ENCODE measurements around the gene MAP4K2. TPM values are rescaled to one million over a fixed set of nuclear protein-coding genes. Genes with fewer than 3 reads are reported as not detected.

The MAP4K2 gene
- total RNA-seq, 1 donor from 2014 or later, result 202 TPM

DNA sequence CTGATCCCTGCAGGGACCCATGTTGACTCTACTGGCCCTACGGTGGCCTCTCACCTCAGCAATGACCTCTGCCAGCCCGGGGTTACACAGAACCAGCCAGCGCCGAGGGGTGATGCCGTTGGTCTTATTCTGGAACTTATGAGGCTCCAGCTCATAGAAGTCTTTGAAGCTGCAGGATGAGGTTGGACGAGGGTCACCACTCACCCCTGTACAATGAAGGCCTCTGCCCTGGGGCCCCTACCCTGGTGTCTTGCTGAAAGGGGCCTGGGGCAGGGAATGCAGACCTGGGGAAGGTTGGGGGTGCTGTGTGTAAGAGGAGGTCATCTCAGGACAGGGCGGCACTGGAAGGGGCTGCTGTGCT, 50.0 kb downstream of the MAP4K2 start:
- peaks cover 6% of the 10 kb centered on the region for H3K27me3 Mint-ChIP-seq (ENCODE audit: unreplicated experiment)
- DNase-seq (ENCODE audit: low spot score), result no peak
- no peak overlapping the region for H3K4me3 Mint-ChIP-seq (ENCODE audit: unreplicated experiment)

DNA sequence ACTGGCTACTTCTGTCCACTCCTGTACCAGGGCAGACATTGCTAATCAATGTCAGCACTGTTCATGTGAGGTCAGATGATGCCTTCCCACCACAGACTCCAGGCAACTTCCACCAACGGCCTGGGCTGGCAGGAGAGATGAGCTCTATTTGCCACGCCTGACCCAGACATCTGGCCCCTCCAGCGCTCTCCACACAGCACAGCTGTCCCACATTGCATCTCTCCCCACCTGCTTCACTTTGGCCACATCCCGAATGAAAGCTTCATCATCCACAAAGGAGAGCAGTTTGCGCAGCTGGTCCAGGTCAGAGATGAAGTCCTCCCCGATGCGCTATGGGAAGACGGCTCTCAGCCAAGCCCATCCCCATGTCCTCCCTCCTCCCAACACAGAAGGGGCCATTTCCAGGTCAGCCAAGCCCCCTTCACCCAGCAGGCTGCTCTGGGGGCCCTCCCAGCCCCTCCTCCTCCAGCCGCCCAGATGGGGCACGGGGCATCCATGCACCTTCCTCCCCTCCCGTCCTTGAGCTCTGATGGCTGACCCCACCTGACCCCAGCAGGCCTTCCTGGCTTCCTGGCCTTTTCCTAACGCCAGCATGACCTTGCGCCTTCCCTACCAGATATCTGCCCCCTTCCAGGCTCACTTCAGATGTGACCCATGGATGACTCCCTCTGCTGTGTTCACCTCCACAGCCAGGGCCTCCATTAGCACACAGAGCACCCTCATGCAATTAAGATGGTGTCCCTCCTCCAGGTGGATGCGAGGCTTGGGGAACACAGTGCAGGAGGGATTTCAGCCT, 50.6 kb downstream of the MAP4K2 start:
- TF ChIP-seq, protein P1, sequence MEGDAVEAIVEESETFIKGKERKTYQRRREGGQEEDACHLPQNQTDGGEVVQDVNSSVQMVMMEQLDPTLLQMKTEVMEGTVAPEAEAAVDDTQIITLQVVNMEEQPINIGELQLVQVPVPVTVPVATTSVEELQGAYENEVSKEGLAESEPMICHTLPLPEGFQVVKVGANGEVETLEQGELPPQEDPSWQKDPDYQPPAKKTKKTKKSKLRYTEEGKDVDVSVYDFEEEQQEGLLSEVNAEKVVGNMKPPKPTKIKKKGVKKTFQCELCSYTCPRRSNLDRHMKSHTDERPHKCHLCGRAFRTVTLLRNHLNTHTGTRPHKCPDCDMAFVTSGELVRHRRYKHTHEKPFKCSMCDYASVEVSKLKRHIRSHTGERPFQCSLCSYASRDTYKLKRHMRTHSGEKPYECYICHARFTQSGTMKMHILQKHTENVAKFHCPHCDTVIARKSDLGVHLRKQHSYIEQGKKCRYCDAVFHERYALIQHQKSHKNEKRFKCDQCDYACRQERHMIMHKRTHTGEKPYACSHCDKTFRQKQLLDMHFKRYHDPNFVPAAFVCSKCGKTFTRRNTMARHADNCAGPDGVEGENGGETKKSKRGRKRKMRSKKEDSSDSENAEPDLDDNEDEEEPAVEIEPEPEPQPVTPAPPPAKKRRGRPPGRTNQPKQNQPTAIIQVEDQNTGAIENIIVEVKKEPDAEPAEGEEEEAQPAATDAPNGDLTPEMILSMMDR (IDR thresholded peaks at IDR 0.05; ENCODE audit: unreplicated experiment), result no peak
- no peak for DNase-seq (ENCODE audit: low spot score)

More for the DNA sequence above, 50.0 kb downstream of the MAP4K2 start:
- no peak overlapping the region for H3K27ac Mint-ChIP-seq (ENCODE audit: unreplicated experiment)
- H3K36me3 Mint-ChIP-seq (ENCODE audit: low read depth, unreplicated experiment), result no peaks in the 10 kb centered on the region
- no peaks in the 10 kb centered on the region for H3K4me1 Mint-ChIP-seq (ENCODE audit: unreplicated experiment)
- no peaks in the 10 kb centered on the region for H3K9me3 Mint-ChIP-seq (ENCODE audit: unreplicated experiment)
- TF ChIP-seq, protein P1 (IDR thresholded peaks at IDR 0.05; ENCODE audit: unreplicated experiment), result no peak

DNA sequence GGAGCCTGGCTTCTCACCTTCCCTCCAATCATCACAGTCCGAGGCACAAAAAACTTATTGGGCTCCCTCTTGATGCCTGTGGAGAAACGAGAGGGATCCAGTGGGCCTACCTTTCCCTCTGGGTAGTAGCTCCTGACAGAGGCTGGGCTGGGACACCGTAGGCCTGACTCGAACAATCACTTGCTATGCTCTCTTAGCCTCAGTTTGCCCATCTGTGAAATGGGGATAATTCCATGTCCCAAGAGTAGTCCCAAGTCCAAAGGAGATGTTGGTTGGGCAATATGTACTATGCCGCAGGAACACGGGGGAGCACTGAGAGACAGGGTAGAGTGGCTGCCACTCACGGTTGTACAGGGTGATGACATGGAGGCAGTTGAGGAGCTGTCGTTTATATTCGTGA, 51.4 kb downstream of the MAP4K2 start:
- Mint-ChIP-seq H3K4me3 (ENCODE audit: unreplicated experiment) (no peak overlapping the region), H3K9me3 (ENCODE audit: unreplicated experiment) (no peaks in the 10 kb centered on the region), H3K36me3 (ENCODE audit: low read depth, unreplicated experiment) (no peaks in the 10 kb centered on the region), H3K4me1 (ENCODE audit: unreplicated experiment) (no peaks in the 10 kb centered on the region), H3K27ac (ENCODE audit: unreplicated experiment) (no peak overlapping the region), H3K27me3 (ENCODE audit: unreplicated experiment) (peaks cover 6% of the 10 kb centered on the region)
- DNase-seq (ENCODE audit: low spot score), result no peak
- TF ChIP-seq, protein P1 (IDR thresholded peaks at IDR 0.05; ENCODE audit: unreplicated experiment), result no peak

More for the DNA sequence above, 50.6 kb downstream of the MAP4K2 start:
- no peaks in the 10 kb centered on the region for H3K4me1 Mint-ChIP-seq (ENCODE audit: unreplicated experiment)
- H3K27ac Mint-ChIP-seq (ENCODE audit: unreplicated experiment), result peak overlapping the region; percentile 64
- H3K36me3 Mint-ChIP-seq (ENCODE audit: low read depth, unreplicated experiment), result no peaks in the 10 kb centered on the region
- H3K4me3 Mint-ChIP-seq (ENCODE audit: unreplicated experiment), result no peak overlapping the region
- no peaks in the 10 kb centered on the region for H3K9me3 Mint-ChIP-seq (ENCODE audit: unreplicated experiment)
- peaks cover 6% of the 10 kb centered on the region for H3K27me3 Mint-ChIP-seq (ENCODE audit: unreplicated experiment)

DNA sequence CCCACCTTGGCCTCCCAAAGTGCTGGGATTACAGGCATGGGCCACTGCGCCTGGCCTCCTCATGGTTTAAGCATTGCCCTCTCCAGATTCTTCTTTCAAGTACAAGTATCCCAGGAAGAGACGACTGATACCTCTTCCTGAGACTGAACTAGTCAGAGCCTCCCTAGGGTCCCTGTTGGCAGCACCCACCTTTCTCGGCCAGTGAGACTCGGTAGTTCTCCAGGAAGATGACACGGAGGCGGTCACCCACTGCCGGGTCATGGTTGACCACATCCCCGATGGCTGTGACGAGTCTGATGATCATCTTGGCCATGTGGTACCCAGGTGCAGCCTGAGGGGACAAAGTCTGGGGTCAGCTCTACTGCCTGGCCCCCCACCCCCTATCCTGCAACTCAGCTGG, 51.9 kb downstream of the MAP4K2 start:
- TF ChIP-seq, protein P1 (IDR thresholded peaks at IDR 0.05; ENCODE audit: unreplicated experiment), result no peak
- H3K27me3 Mint-ChIP-seq (ENCODE audit: unreplicated experiment), result peaks cover 6% of the 10 kb centered on the region
- H3K4me3 Mint-ChIP-seq (ENCODE audit: unreplicated experiment), result no peak overlapping the region
- H3K36me3 Mint-ChIP-seq (ENCODE audit: low read depth, unreplicated experiment), result no peaks in the 10 kb centered on the region
- no peaks in the 10 kb centered on the region for H3K4me1 Mint-ChIP-seq (ENCODE audit: unreplicated experiment)
- no peak overlapping the region for H3K27ac Mint-ChIP-seq (ENCODE audit: unreplicated experiment)
- DNase-seq (ENCODE audit: low spot score), result no peak
- H3K9me3 Mint-ChIP-seq (ENCODE audit: unreplicated experiment), result no peaks in the 10 kb centered on the region

DNA sequence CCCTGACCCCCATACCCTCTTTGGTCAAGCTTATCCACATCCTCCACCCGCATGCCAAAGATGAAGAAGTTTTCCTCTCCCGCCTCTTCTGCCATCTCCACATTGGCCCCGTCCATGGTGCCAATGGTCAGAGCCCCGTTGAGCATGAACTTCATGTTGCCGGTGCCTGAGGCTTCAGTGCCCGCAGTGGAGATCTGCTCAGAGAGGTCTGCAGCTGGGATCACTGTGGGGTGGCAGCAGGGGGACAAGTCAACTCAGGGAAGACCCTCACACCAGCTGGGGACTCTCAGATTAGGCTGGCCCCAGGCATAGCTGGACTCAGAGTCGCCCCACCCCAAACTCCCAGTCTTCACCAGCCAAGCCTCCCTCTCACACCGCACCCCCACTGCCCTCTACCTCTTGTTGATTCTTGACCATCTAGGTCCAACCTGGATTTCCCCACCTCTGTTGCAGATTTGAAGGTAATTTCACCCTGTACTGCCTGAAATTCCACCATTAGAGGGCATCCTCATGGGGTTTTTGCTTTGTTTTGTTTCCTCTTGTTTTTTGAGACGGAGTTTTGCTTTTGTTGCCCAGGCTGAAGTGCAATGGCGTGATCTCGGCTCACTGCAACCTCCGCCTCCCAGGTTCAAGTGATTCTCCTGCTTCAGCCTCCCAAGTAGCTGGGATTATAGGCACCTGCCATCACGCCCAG, 52.5 kb downstream of the MAP4K2 start:
- TF ChIP-seq, protein P1 (IDR thresholded peaks at IDR 0.05; ENCODE audit: unreplicated experiment), result no peak
- no peak overlapping the region for H3K27ac Mint-ChIP-seq (ENCODE audit: unreplicated experiment)
- peaks cover 6% of the 10 kb centered on the region for H3K27me3 Mint-ChIP-seq (ENCODE audit: unreplicated experiment)
- no peak for DNase-seq (ENCODE audit: low spot score)
- H3K9me3 Mint-ChIP-seq (ENCODE audit: unreplicated experiment), result no peaks in the 10 kb centered on the region
- no peaks in the 10 kb centered on the region for H3K4me1 Mint-ChIP-seq (ENCODE audit: unreplicated experiment)
- H3K4me3 Mint-ChIP-seq (ENCODE audit: unreplicated experiment), result no peak overlapping the region
- H3K36me3 Mint-ChIP-seq (ENCODE audit: low read depth, unreplicated experiment), result no peaks in the 10 kb centered on the region
